GM23248 (cell line): ENCODE results near the gene CD164. TPM values are rescaled to one million over a fixed set of nuclear protein-coding genes. Genes with fewer than 3 reads are reported as not detected.
A peak's percentile ranks its signal among the peaks of the same experiment; 100 is the strongest.

ENCODE experiments used
- DNase-seq: peaks from one replicate; pipeline ENCODE4 v3.0.0-alpha.2; 2015
- H2AFZ ChIP-seq: fragments of 200-600 bp; sonication (generic); 2 replicates; pipeline ENCODE4 v1.6.1; 2016; ENCODE audit warnings: antibody characterized with exemption
- H3F3A ChIP-seq: fragments of 200-600 bp; sonication (generic); 2 replicates; pipeline ENCODE4 v1.6.1; 2016; ENCODE audit warnings: mild to moderate bottlenecking, antibody characterized with exemption, mixed run types; ENCODE audit not compliant: insufficient read depth
- H3K27ac ChIP-seq: fragments of 200-600 bp; sonication (generic); 2 replicates; pipeline ENCODE4 v1.5.1; 2016; ENCODE audit warnings: mild to moderate bottlenecking
- H3K27me3 ChIP-seq: fragments of 200-600 bp; sonication (generic); replicated peaks from 2 replicates; pipeline ENCODE4 v1.6.1; 2016; ENCODE audit warnings: mild to moderate bottlenecking; ENCODE audit not compliant: insufficient read depth
- H3K36me3 ChIP-seq: fragments of 200-600 bp; sonication (generic); 2 replicates; pipeline ENCODE4 v1.6.1; 2016; ENCODE audit warnings: low read depth, mild to moderate bottlenecking
- H3K4me1 ChIP-seq: fragments of 200-600 bp; sonication (generic); 2 replicates; pipeline ENCODE4 v1.6.1; 2016; ENCODE audit warnings: mild to moderate bottlenecking; ENCODE audit not compliant: insufficient read depth
- H3K4me2 ChIP-seq: fragments of 200-600 bp; sonication (generic); one replicate; pipeline ENCODE4 v1.6.1; 2016; ENCODE audit warnings: mild to moderate bottlenecking; ENCODE audit not compliant: unreplicated experiment
- H3K4me3 ChIP-seq: fragments of 200-600 bp; sonication (generic); 2 replicates; pipeline ENCODE4 v1.5.1; 2016; ENCODE audit warnings: mild to moderate bottlenecking
- H3K79me2 ChIP-seq: fragments of 200-600 bp; sonication (generic); 2 replicates; pipeline ENCODE4 v1.6.1; 2016; ENCODE audit warnings: mild to moderate bottlenecking; ENCODE audit not compliant: insufficient read depth
- H3K9ac ChIP-seq: fragments of 200-600 bp; sonication (generic); 2 replicates; pipeline ENCODE4 v1.6.1; 2016; ENCODE audit warnings: mild to moderate bottlenecking
- H3K9me2 ChIP-seq: fragments of 200-600 bp; sonication (generic); 2 replicates; pipeline ENCODE4 v1.6.1; 2016; ENCODE audit warnings: mixed run types, mild to moderate bottlenecking, moderate library complexity; ENCODE audit not compliant: insufficient read depth
- H3K9me3 ChIP-seq: fragments of 200-600 bp; sonication (generic); one replicate; pipeline ENCODE4 v1.6.1; 2017; ENCODE audit warnings: low read depth
- H4K20me1 ChIP-seq: fragments of 200-600 bp; sonication (generic); 2 replicates; pipeline ENCODE4 v1.6.0; 2016; ENCODE audit not compliant: insufficient read depth
- EZH2 ChIP-seq: fragments of 200-600 bp; sonication (generic); IDR thresholded peaks from 2 replicates; pipeline ENCODE4 v1.6.1; 2018; ENCODE audit warnings: antibody characterized with exemption, mild to moderate bottlenecking; ENCODE audit not compliant: insufficient read depth, poor library complexity, severe bottlenecking
- EZH2phosphoT487 ChIP-seq: fragments of 200-600 bp; sonication (generic); IDR thresholded peaks from 2 replicates; pipeline ENCODE4 v1.6.1; 2018; ENCODE audit warnings: antibody characterized with exemption, moderate library complexity, mild to moderate bottlenecking, low read depth; ENCODE audit not compliant: insufficient read depth
- WGBS, 2 experiments: methylation state at CpG; one replicate each; pipeline ENCODE4 v1.1.6; 2015 to 2017; ENCODE audit warnings: low lambda C conversion rate in 2 of 2, low coverage in 1 of 2; ENCODE audit errors: missing lambda C conversion rate in 2 of 2; 5-methylcytosine and 5-hydroxymethylcytosine counted together
- in situ Hi-C: fragments of 300-500 bp; cut with MboI; formaldehyde crosslinking; loops from 2 replicates; pipeline ENCODE4 v1.15.0; 2020
- polyA plus RNA-seq: library from polyadenylated mRNA; unstranded; fragments of >200 nt; fragmentation: Nextera tagmentation; extraction: Ambion mirVana; gene quantifications from 2 replicates; pipeline ENCODE4 v1.2.1, GENCODE V29; 2016
- total RNA-seq: library from RNA; depleted of rRNA; stranded (reverse); fragments of >200 nt; shearing (Covaris generic); gene quantifications from 2 replicates; pipeline ENCODE4 v1.2.3, GENCODE V29; 2014

Gene CD164
- total and polyA plus RNA-seq, 2 experiments from 2014 or later = 302 to 437 TPM

- Histone ChIP-seq H3K9ac (no peak overlapping the region), H3F3A (no peaks in the 10 kb centered on the region), H3K4me1 (no peaks in the 10 kb centered on the region), H3K9me3 (no peaks in the 10 kb centered on the region), H3K9me2 (no peaks in the 10 kb centered on the region), H3K27me3 (no peaks in the 10 kb centered on the region), H3K27ac (no peak overlapping the region), H3K79me2 (no peaks in the 10 kb centered on the region), H3K36me3 (no peaks in the 10 kb centered on the region), H3K4me3 (no peak overlapping the region), H4K20me1 (no peaks in the 10 kb centered on the region), H3K4me2 (no peak overlapping the region), H2AFZ (no peak overlapping the region)
- in situ Hi-C loops = loop anchor here (25.0 kb wide), 1 partner anchor 884 kb away; no protein-coding TSS in a partner anchor
- TF ChIP-seq EZH2 (no peak), EZH2phosphoT487 (no peak)
- 95% methylated on average over 1 of the region's 1 CpG for WGBS, 2 experiments
- no peak for DNase-seq
Observed at GRCh38 chr6:109421184-109421583, 38.9 kb upstream of the CD164 start.

GRCh38 chr6:109420751-109421150 is 38.5 kb upstream of the CD164 start:
- no peaks in the 10 kb centered on the region for H3F3A ChIP-seq
- TF ChIP-seq EZH2 (no peak), EZH2phosphoT487 (no peak)
- no peak for DNase-seq
- H3K9me3 ChIP-seq = no peaks in the 10 kb centered on the region
- in situ Hi-C loops = loop anchor here (25.0 kb wide), 1 partner anchor 883 kb away; no protein-coding TSS in a partner anchor
- no peak overlapping the region for H3K9ac ChIP-seq
- H3K79me2 ChIP-seq = no peaks in the 10 kb centered on the region
- no peaks in the 10 kb centered on the region for H3K36me3 ChIP-seq
- H2AFZ ChIP-seq = no peak overlapping the region
- H3K4me3 ChIP-seq = no peak overlapping the region
- no peaks in the 10 kb centered on the region for H3K27me3 ChIP-seq
- no peak overlapping the region for H3K4me2 ChIP-seq
- H3K27ac ChIP-seq = no peak overlapping the region
- H3K4me1 ChIP-seq = no peaks in the 10 kb centered on the region
- no peaks in the 10 kb centered on the region for H4K20me1 ChIP-seq
- H3K9me2 ChIP-seq = no peaks in the 10 kb centered on the region
- WGBS, 2 experiments = 68 to 83% methylated on average over 1 of the region's 1 CpG

- H3K4me2 ChIP-seq = no peak overlapping the region
- no peaks in the 10 kb centered on the region for H3K27me3 ChIP-seq
- in situ Hi-C loops = loop anchor here (25.0 kb wide), 1 partner anchor 880 kb away; no protein-coding TSS in a partner anchor
- WGBS, 2 experiments = 90 to 96% methylated on average over 4 of the region's 4 CpGs
- no peaks in the 10 kb centered on the region for H3K4me1 ChIP-seq
- H4K20me1 ChIP-seq = no peaks in the 10 kb centered on the region
- DNase-seq = no peak
- no peak overlapping the region for H3K4me3 ChIP-seq
- no peaks in the 10 kb centered on the region for H3K79me2 ChIP-seq
- no peaks in the 10 kb centered on the region for H3K9me2 ChIP-seq
- no peaks in the 10 kb centered on the region for H3F3A ChIP-seq
- H3K9ac ChIP-seq = no peak overlapping the region
- H3K27ac ChIP-seq = no peak overlapping the region
- H3K36me3 ChIP-seq = no peaks in the 10 kb centered on the region
- H2AFZ ChIP-seq = no peak overlapping the region
- no peaks in the 10 kb centered on the region for H3K9me3 ChIP-seq
- TF ChIP-seq EZH2 (no peak), EZH2phosphoT487 (no peak)
Observed at GRCh38 chr6:109417646-109418045, 35.4 kb upstream of the CD164 start.

- no peak for DNase-seq
- Histone ChIP-seq H3K4me3 (no peak overlapping the region), H2AFZ (no peak overlapping the region), H4K20me1 (no peaks in the 10 kb centered on the region), H3K9ac (no peak overlapping the region), H3K79me2 (no peaks in the 10 kb centered on the region), H3K9me3 (no peaks in the 10 kb centered on the region), H3K27me3 (no peaks in the 10 kb centered on the region), H3F3A (peaks cover 6% of the 10 kb centered on the region; the same call in 1 of the 2 replicates), H3K36me3 (no peaks in the 10 kb centered on the region), H3K9me2 (no peaks in the 10 kb centered on the region), H3K4me1 (no peaks in the 10 kb centered on the region), H3K27ac (no peak overlapping the region), H3K4me2 (no peak overlapping the region)
- 79 to 89% methylated on average over 2 of the region's 2 CpGs for WGBS, 2 experiments
- TF ChIP-seq EZH2 = no peak
- TF ChIP-seq EZH2phosphoT487 = no peak
- in situ Hi-C loops = loop anchor here (25.0 kb wide), 1 partner anchor 874 kb away; no protein-coding TSS in a partner anchor
Observed at GRCh38 chr6:109411034-109411433, 28.8 kb upstream of the CD164 start.

- WGBS, 2 experiments = 25 to 59% methylated on average over 2 to 4 of the region's 4 CpGs
- DNase-seq = peak; percentile 89
- TF ChIP-seq EZH2phosphoT487 = no peak
- TF ChIP-seq EZH2 = no peak
- Histone ChIP-seq H3K4me3 (no peak overlapping the region), H3K9me2 (no peaks in the 10 kb centered on the region), H3K9ac (no peak overlapping the region), H3K27ac (0 out of 2 replicates have a peak overlapping the region, but pooled peaks have one; percentile 20), H2AFZ (no peak overlapping the region), H3K9me3 (no peaks in the 10 kb centered on the region), H3K36me3 (no peaks in the 10 kb centered on the region), H3K27me3 (no peaks in the 10 kb centered on the region), H3K79me2 (no peaks in the 10 kb centered on the region), H3K4me1 (no peaks in the 10 kb centered on the region), H3F3A (peaks cover 6% of the 10 kb centered on the region; the same call in 1 of the 2 replicates), H3K4me2 (no peak overlapping the region), H4K20me1 (no peaks in the 10 kb centered on the region)
- in situ Hi-C loops = loop anchor here (25.0 kb wide), 1 partner anchor 869 kb away; no protein-coding TSS in a partner anchor
Observed at GRCh38 chr6:109406196-109406595, 23.9 kb upstream of the CD164 start.
